ENCODE measurements around the gene GARS1. TPM values are rescaled to one million over a fixed set of nuclear protein-coding genes. Genes with fewer than 3 reads are reported as not detected.

GARS1 gene
- polyA plus RNA-seq, 1 experiment: 1,118 TPM

- Histone ChIP-seq H3K4me3 (ENCODE audit: low read depth, low read length) (no peak overlapping the region), H3K27me3 (ENCODE audit: control insufficient read depth, insufficient read depth, low read length) (no peaks in the 10 kb centered on the region), H3K36me3 (ENCODE audit: control insufficient read depth, insufficient read depth, low read length) (peaks cover 11% of the 10 kb centered on the region)
- ChIA-PET POLR2A (no interaction called here), CTCF (interaction anchor here (0.7 kb wide), 1 partner anchor 32 kb away, joined by 3 read pairs; the partner anchor contains the start of gene CRHR2)
- no peak for TF ChIP-seq CTCF (IDR thresholded peaks at IDR 0.05; ENCODE audit: insufficient read depth, low read depth, low read length)
- no peak for DNase-seq (ENCODE audit: low read depth)
These were observed 55.2 kb downstream of the GARS1 start for GRCh38 chr7:30649717-30650420.

GRCh38 chr7:30650421-30650808 is 55.7 kb downstream of the GARS1 start:
- no peak for TF ChIP-seq CTCF (IDR thresholded peaks at IDR 0.05; ENCODE audit: insufficient read depth, low read depth, low read length)
- Histone ChIP-seq H3K27me3 (ENCODE audit: control insufficient read depth, insufficient read depth, low read length) (no peaks in the 10 kb centered on the region), H3K4me3 (ENCODE audit: low read depth, low read length) (no peak overlapping the region), H3K36me3 (ENCODE audit: control insufficient read depth, insufficient read depth, low read length) (peaks cover 11% of the 10 kb centered on the region)
- ChIA-PET POLR2A (no interaction called here), CTCF (interaction anchor here (0.7 kb wide), 1 partner anchor 32 kb away, joined by 3 read pairs; the partner anchor contains the start of gene CRHR2)
- DNase-seq (ENCODE audit: low read depth): no peak

GRCh38 chr7:30652132-30652531 is 57.5 kb downstream of the GARS1 start:
- POLR2A ChIA-PET: no interaction called here
- H3K36me3 ChIP-seq (ENCODE audit: control insufficient read depth, insufficient read depth, low read length): peaks cover 5% of the 10 kb centered on the region
- no peaks in the 10 kb centered on the region for H3K27me3 ChIP-seq (ENCODE audit: control insufficient read depth, insufficient read depth, low read length)
- no peak for TF ChIP-seq CTCF (IDR thresholded peaks at IDR 0.05; ENCODE audit: insufficient read depth, low read depth, low read length)
- CTCF ChIA-PET: no interaction called here
- H3K4me3 ChIP-seq (ENCODE audit: low read depth, low read length): no peak overlapping the region
- no peak for DNase-seq (ENCODE audit: low read depth)

GRCh38 chr7:30652698-30653641 is 58.3 kb downstream of the GARS1 start:
- no peak for DNase-seq (ENCODE audit: low read depth)
- CTCF ChIA-PET: no interaction called here
- no peak for TF ChIP-seq CTCF (IDR thresholded peaks at IDR 0.05; ENCODE audit: insufficient read depth, low read depth, low read length)
- peaks cover 3% of the 10 kb centered on the region; the same call in 1 of the 2 replicates for H3K36me3 ChIP-seq (ENCODE audit: control insufficient read depth, insufficient read depth, low read length)
- no peaks in the 10 kb centered on the region for H3K27me3 ChIP-seq (ENCODE audit: control insufficient read depth, insufficient read depth, low read length)
- no peak overlapping the region for H3K4me3 ChIP-seq (ENCODE audit: low read depth, low read length)
- POLR2A ChIA-PET: no interaction called here

All from BJ (cell line).